ENCODE data around the gene CTIF. TPM values are rescaled to one million over a fixed set of nuclear protein-coding genes. Genes with fewer than 3 reads are reported as not detected.

Gene CTIF
- total RNA-seq, 1 experiment from 2014 or later = 95.8 TPM

- DNase-seq (ENCODE audit: unreplicated experiment) = no peak
- no peak for TF ChIP-seq CTCF (IDR thresholded peaks at IDR 0.05; ENCODE audit: unreplicated experiment)
- BruUV-seq (replicated peaks) = no TSS peak
- Mint-ChIP-seq H3K27ac (ENCODE audit: low read depth, unreplicated experiment) (no peak overlapping the region), H3K36me3 (ENCODE audit: insufficient read depth, unreplicated experiment) (peaks cover 9% of the 10 kb centered on the region), H3K4me1 (ENCODE audit: insufficient read depth, unreplicated experiment) (no peaks in the 10 kb centered on the region), H3K4me3 (ENCODE audit: unreplicated experiment) (no peak overlapping the region), H3K9me3 (ENCODE audit: unreplicated experiment) (no peaks in the 10 kb centered on the region), H3K27me3 (ENCODE audit: insufficient read depth, unreplicated experiment) (no peaks in the 10 kb centered on the region)
- intact Hi-C loops (cut with micrococcal nuclease) = no loop called here
- ChIA-PET CTCF (interaction anchor here (0.7 to 0.9 kb wide), 2 partner anchors 11 to 22 kb away, joined by 3 to 5 read pairs; no protein-coding TSS in a partner anchor), POLR2A (no interaction called here)
Measured at GRCh38 chr18:48788373-48788772, 249.5 kb downstream of the CTIF start.

GRCh38 chr18:48789259-48789812 lies 250.5 kb downstream of the CTIF start:
- Mint-ChIP-seq H3K9me3 (ENCODE audit: unreplicated experiment) (no peaks in the 10 kb centered on the region), H3K4me1 (ENCODE audit: insufficient read depth, unreplicated experiment) (no peaks in the 10 kb centered on the region), H3K27ac (ENCODE audit: low read depth, unreplicated experiment) (no peak overlapping the region), H3K27me3 (ENCODE audit: insufficient read depth, unreplicated experiment) (no peaks in the 10 kb centered on the region), H3K4me3 (ENCODE audit: unreplicated experiment) (no peak overlapping the region), H3K36me3 (ENCODE audit: insufficient read depth, unreplicated experiment) (peaks cover 9% of the 10 kb centered on the region)
- BruUV-seq (replicated peaks) = no TSS peak
- TF ChIP-seq CTCF (IDR thresholded peaks at IDR 0.05; ENCODE audit: unreplicated experiment) = no peak
- intact Hi-C loops (cut with micrococcal nuclease) = no loop called here
- DNase-seq (ENCODE audit: unreplicated experiment) = no peak
- ChIA-PET POLR2A (no interaction called here), CTCF (interaction anchor here (0.9 to 1.0 kb wide), 2 partner anchors 12 kb away, joined by 5 read pairs; no protein-coding TSS in a partner anchor)

GRCh38 chr18:48790226-48790863 lies 251.5 kb downstream of the CTIF start:
- Mint-ChIP-seq H3K4me3 (ENCODE audit: unreplicated experiment) (no peak overlapping the region), H3K36me3 (ENCODE audit: insufficient read depth, unreplicated experiment) (peaks cover 9% of the 10 kb centered on the region), H3K4me1 (ENCODE audit: insufficient read depth, unreplicated experiment) (no peaks in the 10 kb centered on the region), H3K27ac (ENCODE audit: low read depth, unreplicated experiment) (no peak overlapping the region), H3K9me3 (ENCODE audit: unreplicated experiment) (no peaks in the 10 kb centered on the region), H3K27me3 (ENCODE audit: insufficient read depth, unreplicated experiment) (no peaks in the 10 kb centered on the region)
- CTCF ChIA-PET = interaction anchor here (0.6 to 1.0 kb wide), 2 partner anchors 13 to 695 kb away, joined by 3 to 5 read pairs; no protein-coding TSS in a partner anchor
- peak; percentile 11 for DNase-seq (ENCODE audit: unreplicated experiment)
- intact Hi-C loops (cut with micrococcal nuclease) = loop anchor here (2.0 kb wide), 1 partner anchor 56 kb away; no protein-coding TSS in a partner anchor
- POLR2A ChIA-PET = interaction anchor here (0.6 kb wide), 1 partner anchor 22 kb away, joined by 3 read pairs; no protein-coding TSS in a partner anchor
- TF ChIP-seq CTCF (IDR thresholded peaks at IDR 0.05; ENCODE audit: unreplicated experiment) = no peak
- BruUV-seq (replicated peaks) = no TSS peak

GRCh38 chr18:48790869-48791635 lies 252.2 kb downstream of the CTIF start:
- Mint-ChIP-seq H3K4me1 (ENCODE audit: insufficient read depth, unreplicated experiment) (no peaks in the 10 kb centered on the region), H3K4me3 (ENCODE audit: unreplicated experiment) (no peak overlapping the region), H3K9me3 (ENCODE audit: unreplicated experiment) (no peaks in the 10 kb centered on the region), H3K36me3 (ENCODE audit: insufficient read depth, unreplicated experiment) (peaks cover 11% of the 10 kb centered on the region), H3K27ac (ENCODE audit: low read depth, unreplicated experiment) (no peak overlapping the region), H3K27me3 (ENCODE audit: insufficient read depth, unreplicated experiment) (no peaks in the 10 kb centered on the region)
- no peak for TF ChIP-seq CTCF (IDR thresholded peaks at IDR 0.05; ENCODE audit: unreplicated experiment)
- intact Hi-C loops (cut with micrococcal nuclease) = loop anchor here (2.0 kb wide), 1 partner anchor 56 kb away; no protein-coding TSS in a partner anchor
- no peak for DNase-seq (ENCODE audit: unreplicated experiment)
- ChIA-PET POLR2A (no interaction called here), CTCF (no interaction called here)
- BruUV-seq (replicated peaks) = no TSS peak

Measured in MCF 10A (cell line).